ENCODE results near the gene CD33. TPM values are rescaled to one million over a fixed set of nuclear protein-coding genes. Genes with fewer than 3 reads are reported as not detected.

CD33 gene
- total and polyA plus RNA-seq, 9 of the 15 experiments (the other 6 are each of a cell fraction or from before 2014, with no cell fraction given), result 36.1 to 88.6 (median 49.6) TPM

GRCh38 chr19:51194527-51195315, 30.2 kb upstream of the CD33 start (continued):
- TF ChIP-seq ZNF518B (CRISPR knock-in tag; IDR thresholded peaks at IDR 0.05), result no peak
- TF ChIP-seq THRB (CRISPR knock-in tag; conservative IDR thresholded peaks at IDR 0.05), result no peak
- no peak for TF ChIP-seq HDGF (IDR thresholded peaks at IDR 0.05)
- peak; percentile 82 for TF ChIP-seq EGR1 (conservative IDR thresholded peaks at IDR 0.05)

GRCh38 chr19:51195316-51195586, 29.6 kb upstream of the CD33 start:
- Histone ChIP-seq H3K27me3 (ENCODE audit: control insufficient read depth in 2 of 2, insufficient read depth in 2 of 2, low read length in 2 of 2) (peaks cover 10 to 63% of the 10 kb centered on the region in 2 experiments; a peak in 3 of 5 replicates), H4K20me1 (replicated peaks; ENCODE audit: control insufficient read depth, insufficient read depth, low read length) (no peaks in the 10 kb centered on the region), H3K9me1 (ENCODE audit: control insufficient read depth, insufficient read depth, low read length) (no peaks in the 10 kb centered on the region), H3K36me3 (ENCODE audit: control insufficient read depth, insufficient read depth, low read length) (no peaks in the 10 kb centered on the region), H3K4me1 (replicated peaks in 1 of 2; ENCODE audit: control insufficient read depth in 2 of 2, insufficient read depth in 2 of 2, low read length in 2 of 2) (peaks cover 4 to 11% of the 10 kb centered on the region in 2 experiments; a peak in 3 of 5 replicates), H2AFZ (ENCODE audit: low read depth, low read length) (no peak overlapping the region), H3K9ac (ENCODE audit: insufficient read depth in 1 of 2, low read depth in 2 of 2, low read length in 2 of 2) (no peak overlapping the region), H3K4me3 (no peak overlapping the region), H3K27ac (ENCODE audit: extremely low read depth, low read depth, low read length) (no peak overlapping the region), H3K4me2 (ENCODE audit: insufficient read depth, low read length) (peak overlapping the region; percentile 27; the same call in 1 of the 2 replicates), H3K9me3 (replicated peaks; ENCODE audit: control insufficient read depth, insufficient read depth, low read depth, low read length) (no peaks in the 10 kb centered on the region), H3K79me2 (ENCODE audit: control insufficient read depth, insufficient read depth, low read length) (no peaks in the 10 kb centered on the region)
- no peak for DNase-seq (ENCODE audit: extremely low read depth in 1 of 4, low spot score in 3 of 4)
- ChIA-PET CTCF (ENCODE audit: low intra/inter-chr PET ratio) (no interaction called here), POLR2A (no interaction called here)
- no TSS peak for BruUV-seq (replicated peaks)
- in situ Hi-C loops (cut with MboI), result no loop called here
- ATAC-seq, result no peak
- 27% methylated on average over 9 of the region's 9 CpGs for WGBS (ENCODE audit: insufficient coverage, low coverage, missing lambda C conversion rate)
- intact Hi-C loops (cut with micrococcal nuclease), result loop anchor here (2.0 kb wide), 1 partner anchor 64 kb away; no protein-coding TSS in a partner anchor
- 0 out of 2 replicates have a peak, but pooled peaks have one; percentile 8 for TF ChIP-seq CREM (IDR thresholded peaks at IDR 0.05; ENCODE audit: low read depth)
- no peak for TF ChIP-seq JUN (IDR thresholded peaks at IDR 0.05; ENCODE audit: borderline replicate concordance, low read depth, low read length)
- TF ChIP-seq JUN (CRISPR knock-in tag; IDR thresholded peaks at IDR 0.05; ENCODE audit: borderline replicate concordance), result no peak
- peak; percentile 19 for FAIRE-seq
